GM19035 (cell line): ENCODE results near the gene RASSF7.

Experiments
- ATAC-seq: cut with Tn5 transposase; IDR thresholded peaks from one replicate; pipeline ENCODE4 v1.9.1; 2021; ENCODE audit not compliant: unreplicated experiment

Gene RASSF7

GRCh38 chr11:607971-608659, 47.3 kb downstream of the RASSF7 start:
- ATAC-seq, result no peak

DNA sequence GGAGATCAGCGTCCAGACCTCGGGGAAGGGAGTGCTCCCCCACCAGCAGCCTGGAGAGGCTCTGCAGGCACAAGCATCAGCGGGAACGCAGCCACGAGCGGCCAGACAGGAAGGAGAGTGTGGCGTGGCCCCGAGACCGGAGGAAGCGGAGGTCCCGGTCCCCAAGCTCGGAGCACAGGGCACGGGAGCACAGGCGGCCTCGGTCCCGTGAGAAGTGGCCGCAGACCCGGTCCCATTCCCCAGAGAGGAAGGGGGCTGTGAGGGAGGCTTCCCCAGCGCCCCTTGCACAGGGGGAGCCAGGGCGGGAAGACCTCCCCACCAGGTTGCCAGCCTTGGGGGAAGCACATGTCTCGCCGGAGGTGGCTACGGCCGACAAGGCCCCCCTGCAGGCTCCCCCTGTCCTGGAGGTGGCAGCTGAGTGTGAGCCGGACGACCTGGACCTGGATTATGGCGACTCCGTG, 48.1 kb downstream of the RASSF7 start:
- no peak for ATAC-seq

GRCh38 chr11:609341-609811, 48.6 kb downstream of the RASSF7 start:
- no peak for ATAC-seq

DNA sequence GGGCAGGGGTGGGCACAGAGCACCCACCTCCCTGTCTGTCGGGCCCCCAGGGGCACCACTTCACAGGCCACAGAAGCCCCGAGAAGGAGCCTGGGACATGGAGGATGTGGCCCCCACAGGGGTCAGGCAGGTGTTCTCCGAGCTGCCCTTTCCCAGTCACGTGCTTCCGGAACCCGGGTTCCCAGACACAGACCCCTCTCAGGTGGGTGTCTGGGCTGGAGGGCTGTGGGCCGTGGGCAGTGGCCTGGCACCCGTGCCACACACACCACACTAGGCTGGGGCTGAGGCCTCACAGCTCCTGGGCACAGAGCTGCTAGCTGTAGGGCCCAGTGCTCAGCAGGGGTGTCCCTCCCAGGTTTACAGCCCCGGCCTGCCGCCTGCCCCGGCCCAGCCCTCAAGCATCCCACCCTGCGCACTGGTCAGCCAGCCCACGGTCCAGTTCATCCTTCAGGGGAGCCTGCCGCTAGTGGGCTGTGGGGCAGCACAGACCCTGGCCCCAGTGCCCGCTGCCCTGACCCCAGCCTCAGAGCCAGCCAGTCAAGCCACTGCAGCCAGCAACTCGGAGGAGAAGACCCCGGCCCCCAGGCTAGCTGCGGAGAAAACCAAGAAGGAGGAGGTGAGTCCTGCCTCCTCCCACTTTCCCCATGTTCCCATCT, 49.5 kb downstream of the RASSF7 start:
- no peak for ATAC-seq

- ATAC-seq, result no peak
These were observed 50.5 kb downstream of the RASSF7 start for GRCh38 chr11:611001-611996.

DNA sequence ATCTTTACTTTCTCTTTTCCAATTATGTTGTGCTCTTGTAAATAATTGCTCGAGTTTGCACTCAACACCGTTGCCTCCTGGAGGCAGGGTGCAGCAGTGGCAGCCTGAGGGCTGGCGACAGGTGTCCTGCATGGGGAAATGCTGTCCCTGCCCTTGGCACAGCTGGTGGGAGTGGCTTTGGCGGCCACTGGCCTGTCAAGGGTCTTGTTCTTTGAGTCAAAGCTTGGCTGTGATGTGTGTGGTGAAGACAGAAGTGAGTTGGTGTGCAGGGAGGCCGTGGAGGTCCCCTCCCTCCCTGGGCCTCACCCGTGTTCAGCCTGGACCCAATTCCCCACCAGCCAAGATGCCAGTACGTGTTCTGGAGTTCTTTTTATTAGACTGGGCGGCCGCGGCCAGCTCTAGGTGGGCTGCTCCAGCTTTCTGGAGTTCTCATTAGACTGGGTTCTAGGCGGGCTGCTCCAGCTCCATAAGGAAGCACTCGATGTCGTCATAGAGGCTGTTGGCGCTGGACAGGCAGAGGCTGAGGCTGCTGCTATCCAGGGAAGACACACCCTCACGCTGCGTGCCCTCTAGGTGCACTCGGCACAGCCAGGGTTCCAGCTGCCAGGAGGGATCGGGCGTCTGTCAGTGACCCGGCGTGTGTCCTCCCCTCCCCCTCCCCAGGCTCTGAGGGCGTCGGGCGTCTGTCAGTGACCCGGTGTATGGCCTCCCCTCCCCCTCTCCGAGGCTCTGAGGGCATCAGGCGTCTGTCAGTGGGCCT, 51.6 kb downstream of the RASSF7 start:
- no peak for ATAC-seq

DNA sequence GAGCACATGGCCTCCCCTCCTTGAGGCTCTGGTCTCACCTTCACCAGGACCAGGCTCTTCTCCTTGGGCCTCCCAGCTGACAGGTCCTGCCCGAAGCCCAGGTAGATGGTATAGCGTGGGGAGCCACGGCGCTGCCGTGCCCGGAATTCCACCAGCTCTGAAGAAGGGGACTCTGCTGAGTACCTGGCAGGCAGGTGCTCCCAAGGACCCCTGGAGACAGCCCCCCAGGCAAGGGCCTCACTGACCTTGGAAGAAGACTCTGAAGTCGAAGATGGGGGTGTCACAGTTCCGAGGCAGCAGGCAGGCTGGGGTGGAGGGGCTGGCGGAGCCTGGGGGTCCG, 52.2 kb downstream of the RASSF7 start:
- no peak for ATAC-seq

DNA sequence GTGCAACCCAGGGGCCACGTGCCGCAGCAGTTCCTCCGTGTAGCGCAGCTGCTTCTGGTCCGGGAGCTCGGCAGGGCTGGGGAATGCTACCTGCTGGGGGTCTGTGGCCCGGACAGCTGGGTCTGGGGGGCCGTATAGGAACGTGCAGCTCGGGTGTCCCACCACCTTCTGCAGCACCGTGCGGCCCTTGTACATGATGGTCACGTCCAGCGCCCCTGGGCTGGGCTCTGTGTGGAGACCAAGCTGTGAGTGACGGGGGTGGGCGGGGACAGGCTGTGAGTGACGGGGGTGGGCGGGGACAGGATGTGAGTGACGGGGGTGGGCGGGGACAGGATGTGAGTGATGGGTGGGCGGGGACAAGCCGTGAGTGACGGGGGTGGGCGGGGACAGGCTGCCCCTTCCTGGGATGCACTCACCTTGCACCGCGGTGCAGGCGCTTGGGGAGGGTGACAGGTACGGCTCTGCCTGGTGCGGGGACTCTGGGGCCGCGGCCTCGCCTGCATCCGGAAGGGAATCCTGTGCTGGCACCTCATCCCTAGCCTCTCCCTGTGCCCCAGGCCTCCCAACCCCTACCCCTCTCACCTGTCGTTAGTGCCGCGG, 52.7 kb downstream of the RASSF7 start:
- ATAC-seq, result no peak
